HFFc6 (cell line): ENCODE results near the gene COL23A1. TPM values are rescaled to one million over a fixed set of nuclear protein-coding genes. Genes with fewer than 3 reads are reported as not detected.
"Not testable (repeated sequence)": the region's sequence is repeated elsewhere in the genome, so short reads cannot be mapped to it uniquely, and the experiment has no call there.

Experiments used
- DNase-seq: peaks from one replicate; pipeline ENCODE4 v3.0.0-alpha.2; 2018
- H3K27ac Mint-ChIP-seq: 2 replicates; pipeline ENCODE4 v1.8.0; 2020; ENCODE audit warnings: mild to moderate bottlenecking, mixed read lengths
- H3K27me3 Mint-ChIP-seq: 2 replicates; pipeline ENCODE4 v1.8.0; 2021; ENCODE audit warnings: mild to moderate bottlenecking, moderate library complexity, mixed read lengths; ENCODE audit not compliant: insufficient read depth
- H3K36me3 Mint-ChIP-seq: 2 replicates; pipeline ENCODE4 v1.8.0; 2021; ENCODE audit warnings: low read depth, mixed read lengths
- H3K4me1 Mint-ChIP-seq: 2 replicates; pipeline ENCODE4 v1.8.0; 2020; ENCODE audit warnings: low read depth, mixed read lengths
- H3K4me3 Mint-ChIP-seq: 2 replicates; pipeline ENCODE4 v1.8.0; 2020; ENCODE audit warnings: mild to moderate bottlenecking, moderate library complexity, mixed read lengths
- H3K9me3 Mint-ChIP-seq: 2 replicates; pipeline ENCODE4 v1.8.0; 2020; ENCODE audit warnings: mild to moderate bottlenecking, mixed read lengths
- total RNA-seq, 6 experiments: library from RNA; stranded (reverse); fragmentation: NEBNext Ultra II Directional; extraction: Animal tissue kit (Norgen Biotek cat#: 25700); gene quantifications; 2 replicates in 1 of 6; 3 replicates in 5 of 6; pipeline ENCODE4 v1.2.3, GENCODE V29; 2021
- TF ChIP-seq, protein P1 (sequence below): fragments of 200-600 bp; sonication (generic); IDR thresholded peaks from 2 replicates; pipeline ENCODE4 v1.5.0; 2021; ENCODE audit warnings: antibody characterized with exemption, mild to moderate bottlenecking

The COL23A1 gene
- total RNA-seq, 6 experiments from 2014 or later = not detected

DNA sequence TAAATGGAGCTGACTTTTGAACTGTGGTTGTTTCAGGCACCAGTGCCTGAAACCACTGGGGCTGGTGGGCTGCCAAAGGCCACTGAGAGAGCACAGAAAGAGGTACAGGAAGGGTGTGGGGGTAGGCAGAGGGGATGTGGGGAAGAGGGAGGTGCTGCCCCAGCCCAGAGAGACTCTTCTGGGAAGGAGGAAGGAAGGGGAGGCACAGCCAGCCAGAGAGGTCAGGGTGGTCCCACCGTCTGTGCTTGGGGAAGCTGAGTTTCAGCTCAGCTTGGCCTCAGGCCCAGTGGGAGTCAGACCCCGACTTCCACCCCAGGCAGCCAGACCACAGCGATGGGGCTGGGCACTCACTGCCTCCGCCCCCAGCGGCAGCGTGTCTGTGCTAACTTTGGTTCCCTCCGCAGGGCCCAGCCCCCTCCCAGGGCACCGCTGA, 348.9 kb downstream of the COL23A1 start:
- TF ChIP-seq, protein P1, sequence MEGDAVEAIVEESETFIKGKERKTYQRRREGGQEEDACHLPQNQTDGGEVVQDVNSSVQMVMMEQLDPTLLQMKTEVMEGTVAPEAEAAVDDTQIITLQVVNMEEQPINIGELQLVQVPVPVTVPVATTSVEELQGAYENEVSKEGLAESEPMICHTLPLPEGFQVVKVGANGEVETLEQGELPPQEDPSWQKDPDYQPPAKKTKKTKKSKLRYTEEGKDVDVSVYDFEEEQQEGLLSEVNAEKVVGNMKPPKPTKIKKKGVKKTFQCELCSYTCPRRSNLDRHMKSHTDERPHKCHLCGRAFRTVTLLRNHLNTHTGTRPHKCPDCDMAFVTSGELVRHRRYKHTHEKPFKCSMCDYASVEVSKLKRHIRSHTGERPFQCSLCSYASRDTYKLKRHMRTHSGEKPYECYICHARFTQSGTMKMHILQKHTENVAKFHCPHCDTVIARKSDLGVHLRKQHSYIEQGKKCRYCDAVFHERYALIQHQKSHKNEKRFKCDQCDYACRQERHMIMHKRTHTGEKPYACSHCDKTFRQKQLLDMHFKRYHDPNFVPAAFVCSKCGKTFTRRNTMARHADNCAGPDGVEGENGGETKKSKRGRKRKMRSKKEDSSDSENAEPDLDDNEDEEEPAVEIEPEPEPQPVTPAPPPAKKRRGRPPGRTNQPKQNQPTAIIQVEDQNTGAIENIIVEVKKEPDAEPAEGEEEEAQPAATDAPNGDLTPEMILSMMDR = no peak
- no peak overlapping the region for H3K4me3 Mint-ChIP-seq
- peaks cover 10% of the 10 kb centered on the region for H3K27me3 Mint-ChIP-seq
- no peak overlapping the region for H3K27ac Mint-ChIP-seq
- no peaks in the 10 kb centered on the region for H3K9me3 Mint-ChIP-seq
- no peaks in the 10 kb centered on the region for H3K36me3 Mint-ChIP-seq
- H3K4me1 Mint-ChIP-seq = peaks cover 11% of the 10 kb centered on the region
- DNase-seq = no peak

DNA sequence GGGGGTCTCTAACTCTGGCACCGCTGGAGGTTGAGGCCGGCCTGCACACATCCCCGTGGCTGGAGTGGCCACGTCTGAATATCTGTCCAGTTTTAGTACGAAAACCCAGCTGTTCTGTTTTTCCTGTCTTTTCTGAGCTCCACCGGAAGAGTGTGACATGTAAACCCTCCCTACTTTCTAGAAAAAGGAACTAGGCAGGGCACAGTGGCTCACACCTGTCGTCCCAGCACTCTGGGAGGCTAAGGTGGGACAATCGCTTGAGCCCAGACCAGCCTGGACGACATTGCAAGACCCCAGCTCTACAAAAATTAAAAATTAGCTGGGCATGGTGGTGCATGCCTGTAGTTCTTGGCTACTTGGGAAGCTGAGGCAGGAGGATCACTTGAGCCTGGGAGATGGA, 349.4 kb downstream of the COL23A1 start:
- no peak for DNase-seq
- Mint-ChIP-seq H3K9me3 (no peaks in the 10 kb centered on the region), H3K27me3 (peaks cover 10% of the 10 kb centered on the region), H3K36me3 (no peaks in the 10 kb centered on the region), H3K4me1 (peaks cover 11% of the 10 kb centered on the region), H3K27ac (no peak overlapping the region), H3K4me3 (no peak overlapping the region)
- TF ChIP-seq, protein P1 = no peak

DNA sequence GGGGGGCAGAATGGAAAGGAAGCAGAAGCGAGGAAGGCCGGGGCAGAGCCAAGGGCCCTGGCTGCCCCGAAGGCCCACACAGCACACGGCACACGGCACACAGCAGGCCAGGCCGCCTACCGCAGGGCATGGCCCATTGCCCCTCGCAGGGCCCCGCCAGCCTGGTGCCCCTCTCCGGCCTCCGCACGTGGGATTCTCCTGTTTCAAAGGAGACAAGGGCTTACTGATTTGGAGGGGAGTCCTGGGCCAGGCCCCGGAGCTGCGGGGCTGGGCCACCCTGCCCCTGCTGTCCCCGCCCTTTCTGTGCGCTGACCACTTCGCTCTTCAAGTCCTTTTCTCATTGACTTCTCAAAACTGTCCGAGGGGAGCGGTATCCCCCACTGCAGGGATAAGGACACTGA, 349.9 kb downstream of the COL23A1 start:
- Mint-ChIP-seq H3K27me3 (peaks cover 10% of the 10 kb centered on the region), H3K4me3 (no peak overlapping the region), H3K9me3 (no peaks in the 10 kb centered on the region), H3K36me3 (no peaks in the 10 kb centered on the region), H3K27ac (no peak overlapping the region), H3K4me1 (peaks cover 11% of the 10 kb centered on the region)
- TF ChIP-seq, protein P1 = no peak
- DNase-seq = no peak

DNA sequence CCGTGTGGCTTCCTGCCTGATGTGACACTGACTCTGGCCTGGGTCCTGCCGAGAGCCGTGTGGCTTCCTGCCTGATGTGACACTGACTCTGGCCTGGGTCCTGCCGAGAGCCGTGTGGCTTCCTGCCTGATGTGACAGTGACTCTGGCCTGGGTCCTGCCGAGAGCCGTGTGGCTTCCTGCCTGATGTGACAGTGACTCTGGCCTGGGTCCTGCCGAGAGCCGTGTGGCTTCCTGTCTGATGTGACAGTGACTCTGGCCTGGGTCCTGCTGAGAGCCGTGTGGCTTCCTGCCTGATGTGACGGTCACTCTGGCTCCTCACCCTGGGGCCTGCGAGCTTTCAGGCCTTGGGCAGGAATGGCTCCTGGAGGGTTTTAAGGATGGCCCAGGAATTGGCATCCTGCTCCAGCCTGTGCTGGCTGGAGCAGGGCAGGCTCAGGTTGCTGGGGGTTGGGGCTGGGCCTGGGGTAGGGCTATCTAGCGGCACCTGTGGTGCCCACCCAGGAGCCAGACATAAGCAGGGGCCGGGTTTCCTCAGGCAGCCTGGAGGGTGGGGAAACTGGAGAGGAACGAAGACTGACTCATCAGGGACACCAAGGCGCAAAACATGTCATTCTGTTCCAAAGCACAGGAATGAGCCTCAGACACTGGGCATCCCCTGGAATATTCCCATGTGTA, 350.4 kb downstream of the COL23A1 start:
- not testable (repeated sequence) for DNase-seq, H3K36me3 Mint-ChIP-seq

DNA sequence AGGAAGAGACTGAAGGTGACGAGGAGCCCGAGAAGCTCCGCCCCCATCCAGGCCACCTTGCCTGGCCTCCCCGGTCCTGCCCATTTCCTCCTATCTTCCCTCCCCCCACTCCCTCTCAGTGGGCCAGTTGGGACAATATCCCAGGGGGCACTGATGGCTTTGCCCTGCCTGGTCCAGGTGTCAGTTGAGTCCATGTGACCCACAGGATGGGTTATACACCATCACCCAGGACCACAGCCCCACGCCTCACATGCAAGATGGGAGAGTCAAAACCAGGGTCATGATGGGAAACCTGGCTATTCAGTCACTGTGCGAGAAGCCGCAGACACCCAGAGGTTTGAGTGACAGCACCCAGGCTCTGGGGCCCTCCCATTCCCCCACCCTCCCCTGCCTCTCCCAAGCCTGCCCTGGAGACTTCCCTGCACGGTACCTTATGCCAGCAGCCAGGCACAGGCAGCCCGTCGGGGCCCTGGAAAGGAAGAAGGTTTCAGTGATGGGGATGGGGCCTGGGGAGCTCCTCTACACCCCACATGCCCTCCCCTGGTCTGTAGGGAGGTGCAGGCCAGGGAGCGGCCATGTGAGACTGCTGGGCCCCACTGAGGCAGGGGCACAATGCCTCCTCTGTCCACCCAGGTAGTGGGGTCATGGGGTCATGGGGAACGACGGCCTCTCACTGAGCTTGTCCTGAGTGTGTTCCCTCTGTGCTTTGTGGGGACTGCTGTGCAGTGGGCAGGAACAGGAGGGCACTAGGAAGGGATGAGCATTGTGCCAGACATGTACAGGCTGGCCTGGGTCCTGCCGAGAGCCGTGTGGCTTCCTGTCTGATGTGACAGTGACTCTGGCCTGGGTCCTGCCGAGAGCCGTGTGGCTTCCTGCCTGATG, 351.2 kb downstream of the COL23A1 start:
- H3K27ac Mint-ChIP-seq = no peak overlapping the region
- no peaks in the 10 kb centered on the region for H3K9me3 Mint-ChIP-seq
- no peak overlapping the region for H3K4me3 Mint-ChIP-seq
- H3K27me3 Mint-ChIP-seq = peaks cover 10% of the 10 kb centered on the region
- H3K36me3 Mint-ChIP-seq = no peaks in the 10 kb centered on the region
- no peak for DNase-seq
- TF ChIP-seq, protein P1 = no peak
- peaks cover 6% of the 10 kb centered on the region; the same call in 1 of the 2 replicates for H3K4me1 Mint-ChIP-seq

More for the DNA sequence above, 350.4 kb downstream of the COL23A1 start:
- Mint-ChIP-seq H3K27me3 (peaks cover 11% of the 10 kb centered on the region), H3K4me1 (peaks cover 11% of the 10 kb centered on the region)
- not testable (repeated sequence) for H3K9me3 Mint-ChIP-seq, H3K4me3 Mint-ChIP-seq, H3K27ac Mint-ChIP-seq

DNA sequence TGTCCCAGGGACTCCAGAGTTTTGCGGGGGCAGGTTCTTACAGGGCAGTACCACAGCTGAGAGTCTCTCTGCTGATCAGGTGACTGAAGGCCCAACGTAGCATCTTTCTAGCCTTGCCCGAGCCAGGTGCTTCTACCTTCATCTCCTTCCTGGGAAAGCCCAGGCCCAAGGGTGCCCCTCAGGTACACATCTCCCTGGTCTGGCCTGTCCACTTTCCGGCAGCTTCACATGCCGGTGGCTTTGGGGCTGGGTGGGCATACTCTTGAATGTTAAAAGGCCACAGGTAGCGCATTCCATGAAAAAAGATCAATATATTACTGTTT, 351.9 kb downstream of the COL23A1 start:
- H3K27me3 Mint-ChIP-seq = peaks cover 10% of the 10 kb centered on the region
- peaks cover 6% of the 10 kb centered on the region; the same call in 1 of the 2 replicates for H3K4me1 Mint-ChIP-seq
- H3K9me3 Mint-ChIP-seq = no peaks in the 10 kb centered on the region
- no peak overlapping the region for H3K4me3 Mint-ChIP-seq
- TF ChIP-seq, protein P1 = no peak
- H3K36me3 Mint-ChIP-seq = no peaks in the 10 kb centered on the region
- no peak overlapping the region for H3K27ac Mint-ChIP-seq
- DNase-seq = no peak
